Neutrophil (primary cell): Measurements from ENCODE around the gene GPC2.

Experiments used
- H3K27ac ChIP-seq: fragments of 200-600 bp; sonication (generic); 2 replicates; pipeline ENCODE4 v1.5.1; 2016; ENCODE audit warnings: mild to moderate bottlenecking, moderate library complexity
- H3K27me3 ChIP-seq: fragments of 200-600 bp; sonication (generic); 2 replicates; pipeline ENCODE4 v1.6.0; 2016; ENCODE audit warnings: mild to moderate bottlenecking
- H3K36me3 ChIP-seq: fragments of 200-600 bp; sonication (generic); 2 replicates; pipeline ENCODE4 v1.5.1; 2017
- H3K4me1 ChIP-seq, 2 experiments: fragments of 200-600 bp in 1 of 2; sonication (generic) in 1 of 2; 1 replicate in 1 of 2; 2 replicates in 1 of 2; pipeline versions ENCODE4 v1.5.1 to v1.6.1; 2013 to 2016; ENCODE audit warnings: low read depth in 1 of 2, low read length in 1 of 2, mild to moderate bottlenecking in 1 of 2, moderate library complexity in 1 of 2; ENCODE audit not compliant: control insufficient read depth in 1 of 2, insufficient read depth in 1 of 2
- H3K4me3 ChIP-seq, 2 experiments: fragments of 200-600 bp in 1 of 2; sonication (generic) in 1 of 2; 1 replicate in 1 of 2; 2 replicates in 1 of 2; pipeline ENCODE4 v1.5.1; 2013 to 2016; ENCODE audit warnings: low read depth in 1 of 2, low read length in 1 of 2, mild to moderate bottlenecking in 1 of 2, moderate library complexity in 1 of 2
- H3K9me3 ChIP-seq: fragments of 200-600 bp; sonication (generic); 2 replicates; pipeline ENCODE4 v1.5.1; 2016
- CTCF ChIP-seq: fragments of 200-600 bp; sonication (generic); IDR thresholded peaks from 2 replicates; pipeline ENCODE4 v1.5.1; 2016; ENCODE audit warnings: antibody characterized with exemption

Gene GPC2

GRCh38 chr7:100155553-100156317, 21.4 kb downstream of the GPC2 start:
- Histone ChIP-seq H3K27ac (peak overlapping the region; percentile 86), H3K36me3 (peaks cover 63% of the 10 kb centered on the region), H3K9me3 (no peaks in the 10 kb centered on the region), H3K4me1 (peaks cover 80 to 83% of the 10 kb centered on the region in 2 experiments), H3K27me3 (no peaks in the 10 kb centered on the region), H3K4me3 (peak overlapping the region in 1 of 2 experiments; percentile 99)
- no peak for TF ChIP-seq CTCF

DNA sequence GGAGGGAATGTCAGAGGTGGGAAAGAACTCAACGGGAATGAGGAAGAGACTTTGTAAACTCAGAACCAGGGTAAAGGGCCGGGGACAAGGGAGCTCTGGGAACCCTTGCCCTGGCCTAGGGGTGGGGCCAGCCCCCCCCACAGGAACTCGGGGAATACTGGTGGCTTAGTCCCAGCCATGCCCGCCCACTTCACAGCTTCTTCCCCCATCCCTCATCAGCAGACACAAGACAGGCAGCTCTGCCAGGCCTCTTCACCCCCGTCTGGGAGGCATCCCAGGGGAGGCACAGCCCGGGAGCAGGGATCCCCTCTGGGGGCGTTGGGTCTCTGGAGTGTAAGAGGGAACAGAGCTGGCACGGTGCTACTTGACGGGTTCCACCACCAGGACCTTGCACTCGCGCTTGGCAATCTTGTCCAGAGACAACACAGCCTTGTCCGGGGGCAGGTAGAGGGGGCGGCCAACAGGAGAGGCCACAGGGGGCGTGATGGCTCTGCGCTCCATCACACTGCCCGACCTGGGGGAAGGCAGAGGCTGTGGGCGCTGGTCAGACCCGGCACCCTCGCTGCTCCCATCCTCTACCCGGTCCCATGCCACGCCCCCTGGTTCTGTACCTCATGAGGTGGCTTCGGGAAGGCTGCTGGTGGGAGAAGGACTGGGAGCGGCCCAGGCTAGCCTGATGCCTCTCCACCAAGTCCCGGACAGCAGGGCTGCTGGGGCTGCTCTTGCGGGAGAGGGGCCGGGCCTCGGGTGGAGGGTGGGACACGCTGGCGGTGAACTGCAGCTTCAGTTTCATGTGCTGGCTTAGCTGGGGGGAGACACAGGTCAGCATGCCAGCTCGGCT, 22.3 kb downstream of the GPC2 start:
- no peak for TF ChIP-seq CTCF

DNA sequence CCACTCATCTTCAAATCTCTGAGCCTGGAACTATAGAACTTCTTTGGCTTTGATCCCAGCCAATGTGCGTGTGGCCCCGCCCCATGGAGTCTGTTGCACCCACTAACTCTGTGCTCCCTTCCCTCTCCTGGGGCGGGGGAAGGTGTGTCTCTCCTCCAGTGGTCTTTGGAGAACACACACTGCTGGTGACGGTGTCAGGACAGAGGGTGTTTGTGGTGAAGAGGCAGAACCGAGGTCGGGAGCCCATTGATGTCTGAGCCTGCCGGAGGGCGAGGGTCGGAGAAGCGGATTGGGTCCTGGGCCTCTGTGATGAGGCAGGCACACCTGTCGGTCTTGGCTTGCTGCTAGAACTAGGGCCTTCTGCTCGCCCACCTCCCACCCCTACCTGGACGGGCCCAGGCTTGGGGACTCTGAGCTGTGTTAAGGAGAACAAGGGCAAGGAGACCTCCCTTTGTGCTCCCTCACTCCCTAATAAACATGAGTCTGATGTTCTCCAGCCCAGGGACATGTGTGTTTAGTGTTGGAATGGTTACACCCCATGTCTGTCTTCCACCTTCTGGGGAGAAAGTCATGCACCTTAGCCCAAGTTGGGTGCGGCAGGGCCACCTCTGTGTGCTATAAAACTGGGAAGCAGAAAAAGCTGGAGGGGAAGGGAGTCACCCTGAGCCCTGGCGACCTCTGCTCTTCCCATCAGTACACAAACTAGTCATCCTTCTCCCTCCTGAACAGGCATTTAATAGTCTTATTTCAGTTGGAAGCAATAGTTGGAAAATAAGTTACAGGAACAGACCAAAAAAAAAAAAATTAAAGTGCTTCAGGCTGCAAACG, 23.3 kb downstream of the GPC2 start:
- no peak for TF ChIP-seq CTCF
- Histone ChIP-seq H3K4me1 (peaks cover 89 to 91% of the 10 kb centered on the region in 2 experiments), H3K27me3 (no peaks in the 10 kb centered on the region)

More for the DNA sequence above, 22.3 kb downstream of the GPC2 start:
- Histone ChIP-seq H3K36me3 (peaks cover 68% of the 10 kb centered on the region), H3K9me3 (no peaks in the 10 kb centered on the region), H3K27ac (peak overlapping the region; percentile 86), H3K4me3 (peak overlapping the region in 1 of 2 experiments; percentile 99), H3K27me3 (no peaks in the 10 kb centered on the region), H3K4me1 (peaks cover 88 to 92% of the 10 kb centered on the region in 2 experiments)

GRCh38 chr7:100152937-100153666, 24.1 kb downstream of the GPC2 start:
- H3K36me3 ChIP-seq: peaks cover 68% of the 10 kb centered on the region
- H3K27ac ChIP-seq: peak overlapping the region; percentile 86
- peaks cover 88 to 92% of the 10 kb centered on the region in 2 experiments for H3K4me1 ChIP-seq
- TF ChIP-seq CTCF: no peak
- H3K4me3 ChIP-seq: peak overlapping the region; percentile 50 to 99
- H3K27me3 ChIP-seq: no peaks in the 10 kb centered on the region
- no peaks in the 10 kb centered on the region for H3K9me3 ChIP-seq

More for the DNA sequence above, 23.3 kb downstream of the GPC2 start:
- Histone ChIP-seq H3K4me3 (peak overlapping the region; percentile 50 to 99), H3K9me3 (no peaks in the 10 kb centered on the region), H3K36me3 (peaks cover 68% of the 10 kb centered on the region), H3K27ac (peak overlapping the region; percentile 86)
